DOHH2 (cell line): ENCODE measurements around the gene KANK4.

Source experiments
- EZH2phosphoT487 ChIP-seq: fragments of 200-600 bp; sonication (generic); IDR thresholded peaks from 2 replicates; pipeline ENCODE4 v1.6.1; 2017; ENCODE audit warnings: borderline replicate concordance, mild to moderate bottlenecking, antibody characterized with exemption, low read length, moderate library complexity, mixed read lengths
- TF ChIP-seq, protein P1 (sequence below): fragments of 200-600 bp; sonication (generic); IDR thresholded peaks from one replicate; pipeline ENCODE4 v1.5.1; 2014; ENCODE audit warnings: antibody characterized with exemption, mild to moderate bottlenecking, low read depth, low read length; ENCODE audit not compliant: poor library complexity, severe bottlenecking

DNA sequence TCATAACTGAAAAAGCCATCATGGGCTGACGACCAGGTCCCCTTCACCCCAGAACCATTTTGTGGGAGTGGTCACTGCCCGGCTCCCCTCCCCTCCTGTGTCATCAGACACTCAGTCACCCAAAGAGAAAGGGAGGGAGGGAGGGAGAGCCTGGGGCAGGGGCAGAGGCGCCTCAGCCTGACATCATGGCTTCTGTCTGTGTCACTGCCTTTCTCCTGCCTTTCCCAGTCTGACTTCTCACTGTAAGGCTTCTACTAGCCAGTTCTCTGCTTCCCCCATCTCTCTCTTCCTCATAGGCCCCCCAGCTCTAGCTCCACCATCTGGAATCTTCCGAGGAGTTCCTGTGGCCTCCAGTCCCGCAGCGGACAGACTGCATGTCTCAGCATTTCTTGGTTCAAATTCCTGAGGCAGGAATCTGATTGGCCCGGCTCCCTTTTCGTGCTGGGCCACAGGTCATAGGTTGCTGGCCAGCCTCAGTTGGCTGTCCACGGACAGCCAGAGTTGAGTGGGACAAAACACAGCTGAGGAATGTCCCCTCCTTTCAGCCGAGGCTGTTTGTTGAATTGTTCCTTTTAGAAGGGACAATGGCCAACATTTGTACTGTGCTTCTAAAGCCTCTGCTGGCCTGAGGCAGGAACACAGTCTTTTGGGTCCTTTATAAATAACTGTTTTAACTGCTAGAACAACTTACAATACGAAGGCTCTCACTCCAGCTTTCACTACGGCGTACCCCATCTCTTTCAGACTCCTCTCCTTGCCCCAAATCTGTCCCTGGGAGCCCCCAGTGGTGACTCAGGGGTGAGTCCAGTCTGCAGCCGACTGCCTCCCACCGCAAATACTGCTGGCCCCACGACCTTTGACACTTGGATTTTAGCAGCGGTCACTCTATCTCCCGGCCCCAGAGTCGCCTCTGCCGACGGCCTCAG lies 18.7 kb upstream of the KANK4 start:
- TF ChIP-seq, protein P1, sequence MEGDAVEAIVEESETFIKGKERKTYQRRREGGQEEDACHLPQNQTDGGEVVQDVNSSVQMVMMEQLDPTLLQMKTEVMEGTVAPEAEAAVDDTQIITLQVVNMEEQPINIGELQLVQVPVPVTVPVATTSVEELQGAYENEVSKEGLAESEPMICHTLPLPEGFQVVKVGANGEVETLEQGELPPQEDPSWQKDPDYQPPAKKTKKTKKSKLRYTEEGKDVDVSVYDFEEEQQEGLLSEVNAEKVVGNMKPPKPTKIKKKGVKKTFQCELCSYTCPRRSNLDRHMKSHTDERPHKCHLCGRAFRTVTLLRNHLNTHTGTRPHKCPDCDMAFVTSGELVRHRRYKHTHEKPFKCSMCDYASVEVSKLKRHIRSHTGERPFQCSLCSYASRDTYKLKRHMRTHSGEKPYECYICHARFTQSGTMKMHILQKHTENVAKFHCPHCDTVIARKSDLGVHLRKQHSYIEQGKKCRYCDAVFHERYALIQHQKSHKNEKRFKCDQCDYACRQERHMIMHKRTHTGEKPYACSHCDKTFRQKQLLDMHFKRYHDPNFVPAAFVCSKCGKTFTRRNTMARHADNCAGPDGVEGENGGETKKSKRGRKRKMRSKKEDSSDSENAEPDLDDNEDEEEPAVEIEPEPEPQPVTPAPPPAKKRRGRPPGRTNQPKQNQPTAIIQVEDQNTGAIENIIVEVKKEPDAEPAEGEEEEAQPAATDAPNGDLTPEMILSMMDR = no peak
- TF ChIP-seq EZH2phosphoT487 = no peak
